H1 (cell line): ENCODE results near the gene RAP1B. TPM values are rescaled to one million over a fixed set of nuclear protein-coding genes. Genes with fewer than 3 reads are reported as not detected.

Experiments
- ATF2 ChIP-seq: IDR thresholded peaks from 2 replicates; pipeline ENCODE4 v1.6.1; 2012; ENCODE audit warnings: low read length, inconsistent platforms
- CREB1 ChIP-seq: IDR thresholded peaks from 2 replicates; pipeline ENCODE4 v1.6.1; 2012; ENCODE audit warnings: inconsistent platforms
- KDM1A ChIP-seq: fragments of 200-600, 300-600 bp; sonication (generic); IDR thresholded peaks from 2 replicates; pipeline ENCODE4 v1.7.1; 2016; ENCODE audit warnings: mild to moderate bottlenecking, low read length, borderline replicate concordance
- NRF1 ChIP-seq: IDR thresholded peaks from 2 replicates; pipeline ENCODE4 v1.6.1; 2011; ENCODE audit warnings: mild to moderate bottlenecking, low read depth, low read length, improper control_type of control experiment
- RAD21 ChIP-seq, 2 experiments: IDR thresholded peaks in 1 of 2; conservative IDR thresholded peaks in 1 of 2; 2 replicates each; pipeline ENCODE4 v1.6.1; 2011; ENCODE audit warnings: low read depth in 2 of 2, low read length in 2 of 2, improper control_type of control experiment in 1 of 2, inconsistent platforms in 1 of 2, mild to moderate bottlenecking in 1 of 2, moderate library complexity in 1 of 2
- SIRT6 ChIP-seq: IDR thresholded peaks from one replicate; pipeline ENCODE4 v1.7.1; 2012; ENCODE audit warnings: low read length, inconsistent platforms
- polyA plus RNA-seq, 7 experiments: library from polyadenylated mRNA; depleted of rRNA in 3 of 7; stranded (reverse) in 5 of 7; unstranded in 2 of 7; fragments of >200 nt in 5 of 7; fragments of 200-250 nt in 2 of 7; gene quantifications; 1 replicate in 5 of 7; 2 replicates in 1 of 7; 4 replicates in 1 of 7; pipeline versions ENCODE4 v1.2.1 to v1.2.3, GENCODE V29; 2011 to 2013; ENCODE audit warnings: missing spikeins in 2 of 7, mixed read lengths in 2 of 7
- total RNA-seq: library from RNA; stranded (reverse); fragmentation: NEBNext Ultra II Directional; extraction: Animal tissue kit (Norgen Biotek cat#: 25700); gene quantifications from 2 replicates; pipeline ENCODE4 v1.2.1, GENCODE V29; 2021

RAP1B gene
- total and polyA plus RNA-seq, 2 of the 8 experiments (the other 6 are each of a cell fraction or from before 2014, with no cell fraction given) = 61.4 to 112 TPM

- no peak for TF ChIP-seq ATF2
- no peak for TF ChIP-seq KDM1A
- no peak for TF ChIP-seq NRF1
- no peak for TF ChIP-seq CREB1
- TF ChIP-seq SIRT6 = no peak
- no peak for TF ChIP-seq RAD21 (IDR thresholded peaks at IDR 0.05 in 1 of 2, conservative IDR thresholded peaks at IDR 0.05 in 1 of 2; ENCODE audit: low read depth in 2 of 2, low read length in 2 of 2)
Measured at GRCh38 chr12:68617160-68617926, 6.6 kb downstream of the RAP1B start (continued).
